ENCODE data around the gene LRIG3. TPM values are rescaled to one million over a fixed set of nuclear protein-coding genes. Genes with fewer than 3 reads are reported as not detected.
"Not testable (repeated sequence)": the region's sequence is repeated elsewhere in the genome, so short reads cannot be mapped to it uniquely, and the experiment has no call there.

LRIG3 gene
- total and polyA plus RNA-seq, 4 donors: 6.5 to 111 (median 22.1) TPM

- no peak overlapping the region for H3K27ac ChIP-seq (ENCODE audit: low read depth in 1 of 2, low read length in 1 of 2)
- no peak overlapping the region for H3K4me3 ChIP-seq
- WGBS, 2 donors: 82 to 88% methylated on average over 1 of the region's 1 CpG
- H3K9me3 ChIP-seq (ENCODE audit: control insufficient read depth in 4 of 4, insufficient read depth in 3 of 4, low read length in 3 of 4): peaks cover 0 to 2% (median 0%) of the 10 kb centered on the region in 4 donors
- H3K4me1 ChIP-seq (ENCODE audit: control insufficient read depth in 5 of 5, insufficient read depth in 5 of 5, low read length in 5 of 5): no peaks in the 10 kb centered on the region
- no peak for TF ChIP-seq CTCF (IDR thresholded peaks at IDR 0.05; ENCODE audit: control extremely low read depth, extremely low read depth)
- DNase-seq (no peak), ATAC-seq (ENCODE audit: insufficient read depth, low FRiP score) (no peak)
- no peaks in the 10 kb centered on the region for H3K36me3 ChIP-seq (ENCODE audit: control insufficient read depth in 4 of 4, insufficient read depth in 4 of 4, low read length in 4 of 4)
- H3K27me3 ChIP-seq (ENCODE audit: control insufficient read depth in 3 of 3, insufficient read depth in 3 of 3, low read length in 2 of 3): no peaks in the 10 kb centered on the region
- H3K9ac ChIP-seq (ENCODE audit: insufficient read depth in 1 of 2, low read length in 2 of 2): no peak overlapping the region
These were observed 35.5 kb upstream of the LRIG3 start for GRCh38 chr12:58955849-58956248.

- no peak overlapping the region for H3K9ac ChIP-seq (ENCODE audit: insufficient read depth in 1 of 2, low read length in 2 of 2)
- no peak overlapping the region for H3K27ac ChIP-seq (ENCODE audit: low read depth in 1 of 2, low read length in 1 of 2)
- H3K36me3 ChIP-seq (ENCODE audit: control insufficient read depth in 4 of 4, insufficient read depth in 4 of 4, low read length in 4 of 4): no peaks in the 10 kb centered on the region
- no peak for ATAC-seq (ENCODE audit: insufficient read depth, low FRiP score)
- 73 to 74% methylated on average over 3 of the region's 3 CpGs for WGBS, 2 donors
- peaks cover 0 to 3% (median under 1%) of the 10 kb centered on the region in 4 donors for H3K9me3 ChIP-seq (ENCODE audit: control insufficient read depth in 4 of 4, insufficient read depth in 3 of 4, low read length in 3 of 4)
- TF ChIP-seq CTCF (IDR thresholded peaks at IDR 0.05; ENCODE audit: control extremely low read depth, extremely low read depth): no peak
- no peaks in the 10 kb centered on the region for H3K4me1 ChIP-seq (ENCODE audit: control insufficient read depth in 5 of 5, insufficient read depth in 5 of 5, low read length in 5 of 5)
- no peak overlapping the region for H3K4me3 ChIP-seq
- no peaks in the 10 kb centered on the region for H3K27me3 ChIP-seq (ENCODE audit: control insufficient read depth in 3 of 3, insufficient read depth in 3 of 3, low read length in 2 of 3)
- DNase-seq: no peak
These were observed 33.7 kb upstream of the LRIG3 start for GRCh38 chr12:58954002-58954401.

DNA sequence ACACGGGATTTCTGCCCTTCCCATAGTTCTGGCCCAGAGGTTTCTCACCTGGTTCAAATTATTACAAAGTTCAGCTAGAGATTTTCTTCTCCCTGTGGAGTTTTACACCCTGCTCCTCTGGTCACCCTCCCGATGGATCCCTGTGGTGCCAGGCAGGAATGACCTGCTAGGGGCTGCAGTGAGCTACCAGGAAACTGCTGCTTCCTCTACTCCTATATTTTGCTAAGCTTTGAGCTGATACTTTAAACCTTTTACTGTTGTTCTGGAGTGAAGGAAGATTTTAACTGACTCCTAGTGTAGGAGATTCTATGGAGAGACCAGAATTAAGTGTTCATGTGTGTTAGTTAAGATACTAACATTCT is 30.4 kb upstream of the LRIG3 start:
- Histone ChIP-seq H3K9ac (ENCODE audit: insufficient read depth in 1 of 2, low read length in 2 of 2) (no peak overlapping the region), H3K4me3 (no peak overlapping the region), H3K9me3 (ENCODE audit: control insufficient read depth in 4 of 4, insufficient read depth in 3 of 4, low read length in 3 of 4) (peaks cover 0 to 9% (median under 1%) of the 10 kb centered on the region in 4 donors), H3K4me1 (ENCODE audit: control insufficient read depth in 5 of 5, insufficient read depth in 5 of 5, low read length in 5 of 5) (no peaks in the 10 kb centered on the region), H3K27me3 (ENCODE audit: control insufficient read depth in 3 of 3, insufficient read depth in 3 of 3, low read length in 2 of 3) (no peaks in the 10 kb centered on the region), H3K36me3 (ENCODE audit: control insufficient read depth in 4 of 4, insufficient read depth in 4 of 4, low read length in 4 of 4) (no peaks in the 10 kb centered on the region), H3K27ac (ENCODE audit: low read depth in 1 of 2, low read length in 1 of 2) (no peak overlapping the region)
- DNase-seq (no peak), ATAC-seq (ENCODE audit: insufficient read depth, low FRiP score) (no peak)
- WGBS, 2 donors: 51 to 58% methylated on average over 2 of the region's 2 CpGs
- TF ChIP-seq CTCF (IDR thresholded peaks at IDR 0.05; ENCODE audit: control extremely low read depth, extremely low read depth): no peak

- DNase-seq; H3K4me3 ChIP-seq; H3K27me3 ChIP-seq (ENCODE audit: control insufficient read depth in 3 of 3, insufficient read depth in 3 of 3, low read length in 2 of 3); H3K9me3 ChIP-seq (ENCODE audit: control insufficient read depth in 4 of 4, insufficient read depth in 3 of 4, low read length in 3 of 4); H3K4me1 ChIP-seq (ENCODE audit: control insufficient read depth in 5 of 5, insufficient read depth in 5 of 5, low read length in 5 of 5); H3K36me3 ChIP-seq (ENCODE audit: control insufficient read depth in 4 of 4, insufficient read depth in 4 of 4, low read length in 4 of 4); H3K9ac ChIP-seq (ENCODE audit: insufficient read depth in 1 of 2, low read length in 2 of 2); ATAC-seq (ENCODE audit: insufficient read depth, low FRiP score); H3K27ac ChIP-seq (ENCODE audit: low read depth in 1 of 2, low read length in 1 of 2): not testable (repeated sequence)
- WGBS, 2 donors: 83 to 85% methylated on average over 11 of the region's 11 CpGs
These were observed 29.8 kb upstream of the LRIG3 start for GRCh38 chr12:58949954-58950738.
